Gastrocnemius medialis (tissue), 4 donors: ENCODE data around the gene NAT9.

Experiments used
- POLR2A ChIP-seq, 2 donors: fragments of 450-650 bp; IDR thresholded peaks; one replicate each; pipeline ENCODE4 v1.6.1; 2017; ENCODE audit warnings: antibody characterized with exemption in 2 of 2, mild to moderate bottlenecking in 2 of 2, moderate library complexity in 2 of 2
- TF ChIP-seq, protein P1 (sequence below), 5 experiments: fragments of 450-650 bp in 3 of 5; fragments of 200-600 bp in 2 of 5; sonication (generic) in 2 of 5; IDR thresholded peaks in 4 of 5; conservative IDR thresholded peaks in 1 of 5; 1 replicate in 4 of 5; 2 replicates in 1 of 5; pipeline ENCODE4 v1.5.1; 2016 to 2019; ENCODE audit warnings: antibody characterized with exemption in 5 of 5, mild to moderate bottlenecking in 3 of 5, moderate library complexity in 3 of 5

DNA sequence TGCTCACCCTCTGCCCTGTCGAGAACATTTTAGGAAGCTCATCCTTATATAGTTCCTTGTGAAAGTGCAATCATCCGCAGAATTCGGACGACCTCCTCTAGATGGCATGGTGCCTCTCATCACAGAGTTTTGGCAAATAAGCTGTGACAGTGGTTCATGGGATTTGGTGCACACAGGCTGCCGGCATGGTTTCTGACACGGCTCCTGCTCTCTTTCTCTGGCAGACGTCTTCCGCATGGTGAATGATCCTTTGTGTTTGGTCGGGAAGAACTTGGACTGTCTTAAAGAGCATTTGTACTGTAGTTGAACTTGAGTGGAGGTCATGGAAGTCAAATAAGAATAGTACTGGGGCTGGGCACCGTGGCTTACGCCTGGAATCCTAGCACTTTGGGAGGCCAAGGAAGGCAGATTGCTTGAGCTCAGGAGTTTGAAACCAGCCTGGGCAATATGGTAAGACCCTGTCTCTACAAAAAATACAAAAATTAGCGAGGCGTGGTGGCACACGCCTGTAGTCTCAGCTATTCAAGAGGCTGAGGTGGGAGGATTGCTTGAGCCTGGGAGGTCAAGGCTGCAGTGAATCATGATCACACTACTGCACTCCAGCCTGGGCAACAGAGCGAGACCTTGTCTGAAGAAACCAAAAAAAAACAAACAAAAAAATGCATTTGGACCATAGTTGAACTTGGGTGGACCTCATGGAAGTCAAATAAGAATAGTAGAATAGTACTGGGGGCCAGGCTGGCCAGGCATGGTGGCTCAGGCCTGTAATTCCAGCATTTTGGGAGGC, 34.7 kb upstream of the NAT9 start:
- TF ChIP-seq, protein P1, sequence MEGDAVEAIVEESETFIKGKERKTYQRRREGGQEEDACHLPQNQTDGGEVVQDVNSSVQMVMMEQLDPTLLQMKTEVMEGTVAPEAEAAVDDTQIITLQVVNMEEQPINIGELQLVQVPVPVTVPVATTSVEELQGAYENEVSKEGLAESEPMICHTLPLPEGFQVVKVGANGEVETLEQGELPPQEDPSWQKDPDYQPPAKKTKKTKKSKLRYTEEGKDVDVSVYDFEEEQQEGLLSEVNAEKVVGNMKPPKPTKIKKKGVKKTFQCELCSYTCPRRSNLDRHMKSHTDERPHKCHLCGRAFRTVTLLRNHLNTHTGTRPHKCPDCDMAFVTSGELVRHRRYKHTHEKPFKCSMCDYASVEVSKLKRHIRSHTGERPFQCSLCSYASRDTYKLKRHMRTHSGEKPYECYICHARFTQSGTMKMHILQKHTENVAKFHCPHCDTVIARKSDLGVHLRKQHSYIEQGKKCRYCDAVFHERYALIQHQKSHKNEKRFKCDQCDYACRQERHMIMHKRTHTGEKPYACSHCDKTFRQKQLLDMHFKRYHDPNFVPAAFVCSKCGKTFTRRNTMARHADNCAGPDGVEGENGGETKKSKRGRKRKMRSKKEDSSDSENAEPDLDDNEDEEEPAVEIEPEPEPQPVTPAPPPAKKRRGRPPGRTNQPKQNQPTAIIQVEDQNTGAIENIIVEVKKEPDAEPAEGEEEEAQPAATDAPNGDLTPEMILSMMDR (IDR thresholded peaks at IDR 0.05 in 4 of 5, conservative IDR thresholded peaks at IDR 0.05 in 1 of 5) = no peak
- no peak for TF ChIP-seq POLR2A (IDR thresholded peaks at IDR 0.05)
